HCT116 (cell line): Measurements from ENCODE around the gene CERT1. TPM values are rescaled to one million over a fixed set of nuclear protein-coding genes. Genes with fewer than 3 reads are reported as not detected.

Experiments
- ATAC-seq: fragments of 200-7000 bp; cut with Tn5 transposase; 2 replicates; pipeline ENCODE4 v1.9.1; 2020; ENCODE audit warnings: mild to moderate bottlenecking, moderate library complexity
- BruUV-seq: library from RNA; stranded (reverse); fragments of 400-500 nt; replicated peaks from 2 replicates; lab custom pipeline; 2021; lab: Mats Ljungman, UMichigan
- CTCF ChIA-PET: fragments of 300-600 bp; sonication (Branson Sonifier 250); formaldehyde crosslinking; loops from one replicate; lab custom pipeline; 2021; ENCODE audit warnings: antibody characterized with exemption; lab: Charles Lee
- POLR2A ChIA-PET: fragments of 300-600, 350-600 bp; sonication (Branson Sonifier 250); formaldehyde crosslinking; loops from one replicate; lab custom pipeline; 2021; ENCODE audit warnings: antibody characterized with exemption; lab: Charles Lee
- RAD21 ChIA-PET, 2 experiments: fragments of 300-600 bp; sonication (Branson Sonifier 250); formaldehyde crosslinking; loops; one replicate each; lab custom pipeline; 2023; ENCODE audit warnings: low total read pairs in 2 of 2; ENCODE audit not compliant: uncharacterized antibody in 2 of 2, unreplicated experiment in 2 of 2, low non-redundant PET in 1 of 2; lab: Charles Lee
- DNase-seq: peaks from one replicate; pipeline ENCODE4 v3.0.0-alpha.2; 2010; ENCODE audit warnings: low read depth, low spot score
- H2AFZ ChIP-seq: fragments of 200-600 bp; shearing (Covaris generic), sonication (generic); 2 replicates; pipeline ENCODE4 v1.6.1; 2017; ENCODE audit warnings: low read depth, mixed run types, mixed read lengths, antibody characterized with exemption, low read length; ENCODE audit not compliant: poor library complexity, severe bottlenecking
- H3K27ac ChIP-seq: 2 replicates; pipeline ENCODE4 v1.5.1; 2012; ENCODE audit warnings: low read depth, low read length
- H3K27me3 ChIP-seq: fragments of 200-600 bp; sonication (generic); 2 replicates; pipeline ENCODE4 v1.6.1; 2016; ENCODE audit warnings: mixed run types, low read length, mixed read lengths; ENCODE audit not compliant: insufficient read depth
- H3K36me3 ChIP-seq, 2 experiments: fragments of 200-500 bp in 1 of 2; fragments of 200-600 bp in 1 of 2; sonication (Bioruptor generic) in 1 of 2; sonication (generic) in 1 of 2; 2 replicates each; pipeline versions ENCODE4 v1.5.1 to v1.6.1; 2014 to 2016; ENCODE audit warnings: low read length in 2 of 2, inconsistent platforms in 1 of 2, mixed read lengths in 1 of 2, mixed run types in 1 of 2; ENCODE audit not compliant: insufficient read depth in 2 of 2, control insufficient read depth in 1 of 2
- H3K4me1 ChIP-seq, 2 experiments: fragments of 200-600 bp in 1 of 2; sonication (generic) in 1 of 2; 2 replicates each; pipeline versions ENCODE4 v1.5.1 to v1.6.1; 2012 to 2017; ENCODE audit warnings: low read length in 2 of 2, inconsistent platforms in 1 of 2, mild to moderate bottlenecking in 1 of 2, mixed read lengths in 1 of 2, mixed run types in 1 of 2, moderate library complexity in 1 of 2; ENCODE audit not compliant: insufficient read depth in 2 of 2, control insufficient read depth in 1 of 2
- H3K4me2 ChIP-seq: fragments of 200-600 bp; sonication (generic); 2 replicates; pipeline ENCODE4 v1.6.1; 2017; ENCODE audit warnings: mixed run types, low read length, mixed read lengths
- H3K4me3 ChIP-seq, 2 experiments: fragments of 200-600 bp in 1 of 2; sonication (generic) in 1 of 2; replicated peaks in 1 of 2; 2 replicates each; pipeline ENCODE4 v1.5.1; 2011 to 2016; ENCODE audit warnings: low read length in 2 of 2, control low read depth in 1 of 2, low read depth in 1 of 2, mild to moderate bottlenecking in 1 of 2, mixed read lengths in 1 of 2, mixed run types in 1 of 2
- H3K79me2 ChIP-seq: fragments of 200-600 bp; sonication (generic); 2 replicates; pipeline ENCODE4 v1.6.1; 2017; ENCODE audit warnings: mild to moderate bottlenecking, mixed run types, low read length, moderate library complexity, mixed read lengths; ENCODE audit not compliant: insufficient read depth
- H3K9ac ChIP-seq: fragments of 200-600 bp; sonication (generic); 2 replicates; pipeline ENCODE4 v1.6.1; 2016; ENCODE audit warnings: low read length, mixed read lengths
- H3K9me2 ChIP-seq: fragments of 200-600 bp; sonication (generic), shearing (Covaris generic); 2 replicates; pipeline ENCODE4 v1.6.1; 2017; ENCODE audit warnings: mixed run types, mild to moderate bottlenecking, moderate library complexity; ENCODE audit not compliant: insufficient read depth
- H3K9me3 ChIP-seq, 2 experiments: fragments of 200-500 bp in 1 of 2; fragments of 200-600 bp in 1 of 2; sonication (Bioruptor generic) in 1 of 2; sonication (generic) in 1 of 2; 2 replicates each; pipeline ENCODE4 v1.6.1; 2014 to 2017; ENCODE audit warnings: low read length in 2 of 2, mixed read lengths in 2 of 2, inconsistent platforms in 1 of 2, low read depth in 1 of 2, mild to moderate bottlenecking in 1 of 2, mixed run types in 1 of 2, moderate library complexity in 1 of 2; ENCODE audit not compliant: control insufficient read depth in 1 of 2, insufficient read depth in 1 of 2
- H4K20me1 ChIP-seq: fragments of 200-600 bp; sonication (generic), shearing (Covaris generic); 2 replicates; pipeline ENCODE4 v1.6.1; 2017; ENCODE audit warnings: mixed run types, mild to moderate bottlenecking, moderate library complexity; ENCODE audit not compliant: insufficient read depth
- FOSL1 ChIP-seq: IDR thresholded peaks from 2 replicates; pipeline ENCODE4 v1.6.1; 2012; ENCODE audit warnings: low read depth
- POLR2AphosphoS5 ChIP-seq: IDR thresholded peaks from 2 replicates; pipeline ENCODE4 v1.6.1; 2011; ENCODE audit warnings: mild to moderate bottlenecking, low read depth, low read length, moderate library complexity
- intact Hi-C: fragments of 100-400 bp; cut with micrococcal nuclease; formaldehyde crosslinking; loops from 2 replicates; pipeline ENCODE4 v1.10.0; 2022
- total RNA-seq: library from RNA; stranded (reverse); gene quantifications from one replicate; pipeline ENCODE4 v1.2.1, GENCODE V29; 2021; ENCODE audit not compliant: unreplicated experiment
- TF ChIP-seq, protein P1 (sequence below), 3 experiments: fragments of 200-600 bp in 1 of 3; sonication (generic) in 1 of 3; IDR thresholded peaks in 2 of 3; conservative IDR thresholded peaks in 1 of 3; 2 replicates each; pipeline ENCODE4 v1.5.1; 2012 to 2017; ENCODE audit warnings: low read depth in 2 of 3, low read length in 2 of 3, antibody characterized with exemption in 1 of 3, borderline replicate concordance in 1 of 3, control low read depth in 1 of 3, mild to moderate bottlenecking in 1 of 3, mixed read lengths in 1 of 3, mixed run types in 1 of 3, moderate library complexity in 1 of 3; ENCODE audit not compliant: insufficient read depth in 1 of 3
- TF ChIP-seq, protein P2 (sequence below): IDR thresholded peaks from 2 replicates; pipeline ENCODE4 v1.6.1; 2012; ENCODE audit warnings: low read depth
- TF ChIP-seq, protein P3 (sequence below): IDR thresholded peaks from 2 replicates; pipeline ENCODE4 v1.6.1; 2011; ENCODE audit warnings: mild to moderate bottlenecking, low read length, moderate library complexity; ENCODE audit not compliant: insufficient replicate concordance; ENCODE audit errors: extremely low read depth

The CERT1 gene
- total RNA-seq, 1 experiment from 2014 or later, result 22.8 TPM

DNA sequence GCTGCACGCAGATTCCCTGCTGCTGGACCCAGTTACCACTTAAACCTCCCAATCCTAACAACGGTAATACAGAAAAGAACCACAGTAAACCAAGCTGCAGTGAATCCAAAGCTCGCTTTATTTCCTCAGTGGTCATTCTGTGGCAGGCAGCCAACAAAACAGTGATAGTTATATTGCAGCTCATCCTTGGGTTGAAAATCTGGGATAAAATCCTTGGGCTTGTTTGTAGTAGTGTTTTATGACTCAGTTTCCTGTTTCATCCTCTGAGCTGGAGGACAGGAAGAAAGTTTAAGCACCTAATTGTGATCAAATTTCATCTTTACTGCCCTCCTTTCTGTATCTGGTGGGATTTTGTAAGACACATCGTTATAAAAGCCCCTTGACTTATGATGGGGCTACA lies 143.0 kb downstream of the CERT1 start:
- intact Hi-C loops, result no loop called here
- no peak for DNase-seq
- no peaks in the 10 kb centered on the region for H3K79me2 ChIP-seq

More for the DNA sequence above, 143.0 kb downstream of the CERT1 start:
- no peak overlapping the region for H3K4me2 ChIP-seq
- ATAC-seq, result no peak
- H3K9ac ChIP-seq, result no peak overlapping the region
- H2AFZ ChIP-seq, result no peak overlapping the region
- BruUV-seq, result no TSS peak
- H3K36me3 ChIP-seq, result no peaks in the 10 kb centered on the region
- no peaks in the 10 kb centered on the region for H3K27me3 ChIP-seq
- no peaks in the 10 kb centered on the region for H3K9me2 ChIP-seq
- RAD21 ChIA-PET, result no interaction called here
- POLR2A ChIA-PET, result interaction anchor here (1.4 kb wide), 1 partner anchor 31 kb away, joined by 4 read pairs; the partner anchor contains the start of gene HMGCR
- no peaks in the 10 kb centered on the region for H4K20me1 ChIP-seq
- H3K9me3 ChIP-seq, result no peaks in the 10 kb centered on the region
- H3K4me3 ChIP-seq, result no peak overlapping the region
- CTCF ChIA-PET, result no interaction called here
- TF ChIP-seq POLR2AphosphoS5 (no peak), FOSL1 (no peak)
- TF ChIP-seq, protein P1, sequence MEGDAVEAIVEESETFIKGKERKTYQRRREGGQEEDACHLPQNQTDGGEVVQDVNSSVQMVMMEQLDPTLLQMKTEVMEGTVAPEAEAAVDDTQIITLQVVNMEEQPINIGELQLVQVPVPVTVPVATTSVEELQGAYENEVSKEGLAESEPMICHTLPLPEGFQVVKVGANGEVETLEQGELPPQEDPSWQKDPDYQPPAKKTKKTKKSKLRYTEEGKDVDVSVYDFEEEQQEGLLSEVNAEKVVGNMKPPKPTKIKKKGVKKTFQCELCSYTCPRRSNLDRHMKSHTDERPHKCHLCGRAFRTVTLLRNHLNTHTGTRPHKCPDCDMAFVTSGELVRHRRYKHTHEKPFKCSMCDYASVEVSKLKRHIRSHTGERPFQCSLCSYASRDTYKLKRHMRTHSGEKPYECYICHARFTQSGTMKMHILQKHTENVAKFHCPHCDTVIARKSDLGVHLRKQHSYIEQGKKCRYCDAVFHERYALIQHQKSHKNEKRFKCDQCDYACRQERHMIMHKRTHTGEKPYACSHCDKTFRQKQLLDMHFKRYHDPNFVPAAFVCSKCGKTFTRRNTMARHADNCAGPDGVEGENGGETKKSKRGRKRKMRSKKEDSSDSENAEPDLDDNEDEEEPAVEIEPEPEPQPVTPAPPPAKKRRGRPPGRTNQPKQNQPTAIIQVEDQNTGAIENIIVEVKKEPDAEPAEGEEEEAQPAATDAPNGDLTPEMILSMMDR (IDR thresholded peaks at IDR 0.05 in 2 of 3, conservative IDR thresholded peaks at IDR 0.05 in 1 of 3; ENCODE audit: borderline replicate concordance in 1 of 3, insufficient read depth in 1 of 3, low read depth in 2 of 3, low read length in 2 of 3), result no peak
- TF ChIP-seq, protein P2, sequence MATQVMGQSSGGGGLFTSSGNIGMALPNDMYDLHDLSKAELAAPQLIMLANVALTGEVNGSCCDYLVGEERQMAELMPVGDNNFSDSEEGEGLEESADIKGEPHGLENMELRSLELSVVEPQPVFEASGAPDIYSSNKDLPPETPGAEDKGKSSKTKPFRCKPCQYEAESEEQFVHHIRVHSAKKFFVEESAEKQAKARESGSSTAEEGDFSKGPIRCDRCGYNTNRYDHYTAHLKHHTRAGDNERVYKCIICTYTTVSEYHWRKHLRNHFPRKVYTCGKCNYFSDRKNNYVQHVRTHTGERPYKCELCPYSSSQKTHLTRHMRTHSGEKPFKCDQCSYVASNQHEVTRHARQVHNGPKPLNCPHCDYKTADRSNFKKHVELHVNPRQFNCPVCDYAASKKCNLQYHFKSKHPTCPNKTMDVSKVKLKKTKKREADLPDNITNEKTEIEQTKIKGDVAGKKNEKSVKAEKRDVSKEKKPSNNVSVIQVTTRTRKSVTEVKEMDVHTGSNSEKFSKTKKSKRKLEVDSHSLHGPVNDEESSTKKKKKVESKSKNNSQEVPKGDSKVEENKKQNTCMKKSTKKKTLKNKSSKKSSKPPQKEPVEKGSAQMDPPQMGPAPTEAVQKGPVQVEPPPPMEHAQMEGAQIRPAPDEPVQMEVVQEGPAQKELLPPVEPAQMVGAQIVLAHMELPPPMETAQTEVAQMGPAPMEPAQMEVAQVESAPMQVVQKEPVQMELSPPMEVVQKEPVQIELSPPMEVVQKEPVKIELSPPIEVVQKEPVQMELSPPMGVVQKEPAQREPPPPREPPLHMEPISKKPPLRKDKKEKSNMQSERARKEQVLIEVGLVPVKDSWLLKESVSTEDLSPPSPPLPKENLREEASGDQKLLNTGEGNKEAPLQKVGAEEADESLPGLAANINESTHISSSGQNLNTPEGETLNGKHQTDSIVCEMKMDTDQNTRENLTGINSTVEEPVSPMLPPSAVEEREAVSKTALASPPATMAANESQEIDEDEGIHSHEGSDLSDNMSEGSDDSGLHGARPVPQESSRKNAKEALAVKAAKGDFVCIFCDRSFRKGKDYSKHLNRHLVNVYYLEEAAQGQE, result no peak
- TF ChIP-seq, protein P3, sequence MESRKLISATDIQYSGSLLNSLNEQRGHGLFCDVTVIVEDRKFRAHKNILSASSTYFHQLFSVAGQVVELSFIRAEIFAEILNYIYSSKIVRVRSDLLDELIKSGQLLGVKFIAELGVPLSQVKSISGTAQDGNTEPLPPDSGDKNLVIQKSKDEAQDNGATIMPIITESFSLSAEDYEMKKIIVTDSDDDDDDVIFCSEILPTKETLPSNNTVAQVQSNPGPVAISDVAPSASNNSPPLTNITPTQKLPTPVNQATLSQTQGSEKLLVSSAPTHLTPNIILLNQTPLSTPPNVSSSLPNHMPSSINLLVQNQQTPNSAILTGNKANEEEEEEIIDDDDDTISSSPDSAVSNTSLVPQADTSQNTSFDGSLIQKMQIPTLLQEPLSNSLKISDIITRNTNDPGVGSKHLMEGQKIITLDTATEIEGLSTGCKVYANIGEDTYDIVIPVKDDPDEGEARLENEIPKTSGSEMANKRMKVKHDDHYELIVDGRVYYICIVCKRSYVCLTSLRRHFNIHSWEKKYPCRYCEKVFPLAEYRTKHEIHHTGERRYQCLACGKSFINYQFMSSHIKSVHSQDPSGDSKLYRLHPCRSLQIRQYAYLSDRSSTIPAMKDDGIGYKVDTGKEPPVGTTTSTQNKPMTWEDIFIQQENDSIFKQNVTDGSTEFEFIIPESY, result no peak
- no peak overlapping the region for H3K27ac ChIP-seq
- H3K4me1 ChIP-seq, result no peaks in the 10 kb centered on the region
